Astrocyte of the cerebellum (primary cell): Measurements from ENCODE around the gene SLC13A5.

Source experiments
- DNase-seq: peaks from one replicate; pipeline ENCODE4 v3.0.0-alpha.2; 2011; ENCODE audit warnings: low read depth
- H3K4me3 ChIP-seq: 2 replicates; pipeline ENCODE4 v1.5.1; 2011; ENCODE audit warnings: mild to moderate bottlenecking, low read depth, low read length, moderate library complexity
- in situ Hi-C: cut with HindIII; loops from 2 replicates; pipeline ENCODE4 v1.10.0; 2017; ENCODE audit warnings: low sequenced_read_pairs
- TF ChIP-seq, protein P1 (sequence below): IDR thresholded peaks from 2 replicates; pipeline ENCODE4 v1.5.1; 2012; ENCODE audit warnings: low read length, low read depth, moderate library complexity, mild to moderate bottlenecking; ENCODE audit errors: missing control alignments

The SLC13A5 gene

DNA sequence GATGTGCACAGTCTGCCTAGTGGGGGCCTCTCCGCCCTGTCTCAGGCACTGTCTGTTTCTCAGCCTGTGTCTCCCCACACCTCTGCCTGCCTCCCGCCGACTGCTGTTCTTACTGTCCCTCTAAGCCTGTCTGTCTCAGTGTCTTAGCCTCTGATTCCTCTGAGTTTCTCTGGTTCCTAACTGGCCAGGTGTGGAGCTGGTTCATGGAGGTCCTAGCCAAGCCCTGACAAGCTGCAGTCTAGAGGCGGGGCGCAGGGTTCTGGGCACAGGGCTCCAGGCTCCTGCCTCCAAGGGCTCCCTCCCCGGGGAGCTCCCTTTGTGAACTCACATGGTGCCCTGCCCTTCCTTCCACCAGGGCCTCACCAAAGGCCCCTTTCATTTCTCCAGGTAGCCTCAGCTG, 42.2 kb downstream of the SLC13A5 start:
- no peak overlapping the region for H3K4me3 ChIP-seq
- in situ Hi-C loops, result no loop called here
- no peak for DNase-seq
- TF ChIP-seq, protein P1, sequence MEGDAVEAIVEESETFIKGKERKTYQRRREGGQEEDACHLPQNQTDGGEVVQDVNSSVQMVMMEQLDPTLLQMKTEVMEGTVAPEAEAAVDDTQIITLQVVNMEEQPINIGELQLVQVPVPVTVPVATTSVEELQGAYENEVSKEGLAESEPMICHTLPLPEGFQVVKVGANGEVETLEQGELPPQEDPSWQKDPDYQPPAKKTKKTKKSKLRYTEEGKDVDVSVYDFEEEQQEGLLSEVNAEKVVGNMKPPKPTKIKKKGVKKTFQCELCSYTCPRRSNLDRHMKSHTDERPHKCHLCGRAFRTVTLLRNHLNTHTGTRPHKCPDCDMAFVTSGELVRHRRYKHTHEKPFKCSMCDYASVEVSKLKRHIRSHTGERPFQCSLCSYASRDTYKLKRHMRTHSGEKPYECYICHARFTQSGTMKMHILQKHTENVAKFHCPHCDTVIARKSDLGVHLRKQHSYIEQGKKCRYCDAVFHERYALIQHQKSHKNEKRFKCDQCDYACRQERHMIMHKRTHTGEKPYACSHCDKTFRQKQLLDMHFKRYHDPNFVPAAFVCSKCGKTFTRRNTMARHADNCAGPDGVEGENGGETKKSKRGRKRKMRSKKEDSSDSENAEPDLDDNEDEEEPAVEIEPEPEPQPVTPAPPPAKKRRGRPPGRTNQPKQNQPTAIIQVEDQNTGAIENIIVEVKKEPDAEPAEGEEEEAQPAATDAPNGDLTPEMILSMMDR, result no peak

DNA sequence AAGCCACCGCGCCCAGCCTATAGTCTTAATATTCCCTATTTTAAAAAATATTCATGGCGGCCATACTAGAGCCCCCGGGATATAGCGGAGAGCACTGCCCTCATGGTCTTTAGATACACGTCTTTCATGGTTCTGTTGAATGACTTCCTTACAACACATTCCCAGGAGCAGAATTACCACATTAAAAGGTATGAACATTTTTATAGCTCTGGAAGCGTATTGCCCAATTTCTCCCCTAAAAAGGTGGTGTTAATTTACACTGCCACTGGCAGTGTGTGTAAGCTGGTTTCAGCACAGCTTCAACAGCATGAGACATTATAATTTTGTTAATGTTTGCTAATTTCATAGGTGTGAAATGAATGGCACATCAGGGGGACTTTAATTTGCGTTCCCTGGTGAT, 42.6 kb downstream of the SLC13A5 start:
- in situ Hi-C loops, result no loop called here
- H3K4me3 ChIP-seq, result no peak overlapping the region
- TF ChIP-seq, protein P1, result no peak
- no peak for DNase-seq

DNA sequence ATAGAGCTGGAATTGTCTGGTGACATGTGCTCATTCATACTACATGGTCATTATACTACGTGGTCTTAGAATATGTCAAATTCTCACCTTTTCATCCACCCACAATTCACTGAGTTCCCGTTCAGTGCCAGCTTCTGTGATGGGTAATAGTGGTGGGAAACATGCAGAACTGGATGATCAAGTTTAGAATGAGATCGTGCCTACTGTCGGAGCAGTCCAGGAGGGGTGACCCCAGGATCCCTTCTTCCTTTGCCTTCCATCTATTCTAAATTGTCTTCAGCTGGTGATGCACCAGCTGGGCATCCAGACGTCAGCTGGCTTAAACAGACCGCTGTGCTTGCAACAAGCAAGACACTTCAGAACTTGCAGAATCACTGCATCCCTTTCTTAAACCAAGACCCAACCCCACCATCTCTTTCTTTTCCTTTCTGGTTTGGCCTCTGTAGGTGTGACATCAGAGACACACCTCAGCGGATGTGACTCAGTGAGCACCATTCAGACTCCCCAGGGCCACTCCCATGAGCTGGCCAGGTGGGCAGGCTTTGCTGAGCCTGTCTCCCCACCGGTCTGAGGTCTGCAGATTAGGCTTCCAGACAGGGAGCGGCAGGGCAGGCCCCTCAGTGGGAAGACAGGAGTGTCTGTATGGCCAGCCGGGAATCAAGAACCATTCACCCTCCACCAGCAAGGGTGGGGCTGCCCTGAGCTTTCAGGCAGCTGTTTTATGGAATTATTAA, 43.5 kb downstream of the SLC13A5 start:
- TF ChIP-seq, protein P1, result no peak
- no peak for DNase-seq
- in situ Hi-C loops, result no loop called here
- H3K4me3 ChIP-seq, result no peak overlapping the region

DNA sequence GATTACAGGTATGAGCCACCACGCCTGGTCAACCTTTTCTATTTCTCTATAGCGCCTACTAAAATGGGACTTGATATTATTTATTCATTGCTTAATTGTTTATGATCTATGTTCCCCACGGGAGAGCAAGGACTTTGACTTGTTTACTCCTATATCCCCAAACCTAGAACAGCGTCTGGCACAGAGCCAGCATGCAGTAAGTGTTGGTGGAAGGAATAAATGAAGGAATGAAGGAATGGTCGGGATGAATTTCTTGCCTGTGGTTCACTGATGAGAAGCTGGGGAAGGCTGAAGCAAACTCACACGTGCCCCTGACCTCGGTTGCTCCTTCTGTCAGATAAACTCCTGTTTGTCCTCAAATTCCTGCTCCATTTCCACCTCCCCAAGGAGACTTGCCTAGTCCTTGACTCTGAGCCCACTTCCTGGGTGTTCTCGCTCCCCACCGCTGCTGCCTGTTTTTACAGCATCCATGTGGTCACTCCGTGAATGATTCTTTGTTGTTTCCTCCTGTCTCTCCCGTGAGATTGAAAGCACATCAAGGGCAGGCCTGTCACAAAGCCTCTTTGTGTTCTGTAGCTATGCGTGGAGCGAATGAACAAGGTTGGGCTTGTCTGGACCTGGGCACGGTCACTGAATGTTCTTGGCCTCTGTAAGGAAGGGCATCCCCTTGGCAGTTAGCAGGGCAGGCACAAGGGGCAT, 44.3 kb downstream of the SLC13A5 start:
- no peak overlapping the region for H3K4me3 ChIP-seq
- TF ChIP-seq, protein P1, result no peak
- no peak for DNase-seq
- in situ Hi-C loops, result no loop called here

DNA sequence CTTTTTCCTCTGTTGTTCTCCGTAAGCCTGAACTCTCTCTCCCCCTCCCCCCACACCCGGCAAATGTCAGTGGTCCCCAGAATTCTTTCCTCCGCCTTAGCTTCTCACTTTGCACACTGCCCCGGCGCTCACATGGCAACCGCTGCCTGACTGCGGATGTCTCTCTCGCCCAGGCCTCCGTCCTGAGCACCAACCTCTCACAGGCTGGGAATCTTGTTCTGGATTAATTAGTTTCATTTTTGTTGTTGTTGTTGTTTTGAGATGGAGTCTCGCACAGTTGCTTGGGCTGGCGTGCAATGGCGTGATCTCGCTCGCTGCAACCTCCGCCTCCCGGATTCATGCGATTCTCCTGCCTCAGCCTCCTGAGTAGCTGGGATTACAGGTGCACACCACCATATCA, 45.0 kb downstream of the SLC13A5 start:
- no peak overlapping the region for H3K4me3 ChIP-seq
- no peak for DNase-seq
- TF ChIP-seq, protein P1, result no peak
- in situ Hi-C loops, result no loop called here

DNA sequence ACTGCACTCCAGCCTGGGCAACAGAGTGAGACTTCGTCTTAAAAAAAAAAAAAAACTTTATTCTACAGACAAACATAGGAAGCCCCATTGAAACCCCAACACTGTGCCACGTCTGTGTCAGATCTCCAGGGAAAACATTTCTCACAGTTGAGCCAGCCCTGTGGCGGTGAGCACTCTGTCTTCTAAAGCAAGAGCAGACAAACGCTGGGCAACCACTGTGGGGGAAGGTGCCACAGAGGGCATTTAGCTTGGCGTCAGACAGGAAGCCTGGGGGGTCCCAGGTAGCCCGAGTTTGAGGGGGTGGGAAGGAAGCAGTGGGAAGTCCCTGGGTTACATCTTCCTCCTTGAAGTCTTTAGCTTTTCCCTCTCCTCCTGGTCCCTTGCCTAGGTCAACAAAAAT, 45.7 kb downstream of the SLC13A5 start:
- TF ChIP-seq, protein P1, result no peak
- H3K4me3 ChIP-seq, result no peak overlapping the region
- DNase-seq, result no peak
- in situ Hi-C loops, result no loop called here
